Bronchial epithelial cell (primary cell): Measurements from ENCODE around the gene EGFR. TPM values are rescaled to one million over a fixed set of nuclear protein-coding genes. Genes with fewer than 3 reads are reported as not detected.

Source experiments
- DNase-seq: peaks from one replicate; pipeline ENCODE4 v3.0.0-alpha.2; 2010; ENCODE audit warnings: low read depth
- FAIRE-seq: peaks from 2 replicates; lab custom pipeline; 2011; peaks lifted over from hg19 to GRCh38; lab: Jason Lieb, UNC
- H3K27me3 ChIP-seq: 2 replicates; pipeline ENCODE4 v1.5.1; 2011; ENCODE audit warnings: low read length; ENCODE audit not compliant: control insufficient read depth, insufficient read depth
- H3K36me3 ChIP-seq: 2 replicates; pipeline ENCODE4 v1.5.1; 2011; ENCODE audit warnings: low read length; ENCODE audit not compliant: control insufficient read depth, insufficient read depth
- H3K4me3 ChIP-seq: 2 replicates; pipeline ENCODE4 v1.5.1; 2011; ENCODE audit warnings: mild to moderate bottlenecking, low read depth, low read length, control low read depth
- total RNA-seq: library from RNA; depleted of rRNA; stranded (reverse); fragments of >200 nt; gene quantifications from 2 replicates; pipeline ENCODE4 v1.2.1, GENCODE V29; 2014
- TF ChIP-seq, protein P1 (sequence below): IDR thresholded peaks from 2 replicates; pipeline ENCODE4 v1.5.1; 2011; ENCODE audit warnings: mild to moderate bottlenecking, moderate library complexity, low read length, control low read depth, inconsistent platforms; ENCODE audit not compliant: insufficient read depth, severe bottlenecking

Gene EGFR
- total RNA-seq, 1 donor from 2014 or later: 137 TPM

DNA sequence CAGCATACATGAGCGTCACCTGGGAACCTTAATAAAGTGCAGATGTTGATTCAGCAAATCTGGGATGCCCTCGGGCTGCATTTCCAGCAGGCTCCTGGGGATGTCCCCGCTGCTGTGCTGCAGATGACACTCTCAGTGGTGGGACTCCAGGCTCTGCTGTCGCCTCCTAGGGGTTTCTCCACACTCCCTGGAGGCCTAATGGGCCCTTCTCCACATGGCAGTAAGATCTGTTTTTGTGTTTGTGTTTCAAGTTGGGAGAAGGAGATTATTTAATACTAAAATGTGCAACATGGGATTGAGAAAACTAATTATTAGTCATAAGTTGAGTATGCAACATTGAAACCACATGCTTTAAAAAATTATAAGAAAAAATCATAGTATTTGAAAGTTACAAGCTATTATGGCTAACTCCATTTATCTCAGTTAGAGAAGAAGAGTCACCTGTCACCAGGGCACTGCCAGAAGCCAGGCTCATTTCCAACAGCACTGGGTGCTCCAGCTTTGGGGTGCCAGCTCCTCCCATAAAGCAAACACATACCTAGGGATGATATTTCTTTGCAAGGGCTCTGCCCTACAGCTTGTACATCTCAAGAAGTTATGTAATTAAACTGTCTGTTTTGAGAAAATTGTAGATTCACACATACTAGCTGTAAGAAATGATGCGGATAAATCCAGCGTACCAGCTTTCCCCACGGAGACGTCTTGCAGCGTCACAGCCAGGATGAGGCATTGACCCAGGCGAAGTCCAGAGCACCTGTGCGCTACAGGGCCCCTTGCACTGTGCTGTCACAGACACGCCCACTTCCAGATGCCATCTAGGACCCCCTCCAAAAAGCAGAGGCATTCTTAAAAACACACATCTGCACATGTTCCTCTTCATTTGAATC is 106.4 kb downstream of the EGFR start:
- Histone ChIP-seq H3K4me3 (no peak overlapping the region), H3K27me3 (no peaks in the 10 kb centered on the region), H3K36me3 (peaks cover 13% of the 10 kb centered on the region)
- no peak for DNase-seq
- no peak for FAIRE-seq
- TF ChIP-seq, protein P1, sequence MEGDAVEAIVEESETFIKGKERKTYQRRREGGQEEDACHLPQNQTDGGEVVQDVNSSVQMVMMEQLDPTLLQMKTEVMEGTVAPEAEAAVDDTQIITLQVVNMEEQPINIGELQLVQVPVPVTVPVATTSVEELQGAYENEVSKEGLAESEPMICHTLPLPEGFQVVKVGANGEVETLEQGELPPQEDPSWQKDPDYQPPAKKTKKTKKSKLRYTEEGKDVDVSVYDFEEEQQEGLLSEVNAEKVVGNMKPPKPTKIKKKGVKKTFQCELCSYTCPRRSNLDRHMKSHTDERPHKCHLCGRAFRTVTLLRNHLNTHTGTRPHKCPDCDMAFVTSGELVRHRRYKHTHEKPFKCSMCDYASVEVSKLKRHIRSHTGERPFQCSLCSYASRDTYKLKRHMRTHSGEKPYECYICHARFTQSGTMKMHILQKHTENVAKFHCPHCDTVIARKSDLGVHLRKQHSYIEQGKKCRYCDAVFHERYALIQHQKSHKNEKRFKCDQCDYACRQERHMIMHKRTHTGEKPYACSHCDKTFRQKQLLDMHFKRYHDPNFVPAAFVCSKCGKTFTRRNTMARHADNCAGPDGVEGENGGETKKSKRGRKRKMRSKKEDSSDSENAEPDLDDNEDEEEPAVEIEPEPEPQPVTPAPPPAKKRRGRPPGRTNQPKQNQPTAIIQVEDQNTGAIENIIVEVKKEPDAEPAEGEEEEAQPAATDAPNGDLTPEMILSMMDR: no peak

DNA sequence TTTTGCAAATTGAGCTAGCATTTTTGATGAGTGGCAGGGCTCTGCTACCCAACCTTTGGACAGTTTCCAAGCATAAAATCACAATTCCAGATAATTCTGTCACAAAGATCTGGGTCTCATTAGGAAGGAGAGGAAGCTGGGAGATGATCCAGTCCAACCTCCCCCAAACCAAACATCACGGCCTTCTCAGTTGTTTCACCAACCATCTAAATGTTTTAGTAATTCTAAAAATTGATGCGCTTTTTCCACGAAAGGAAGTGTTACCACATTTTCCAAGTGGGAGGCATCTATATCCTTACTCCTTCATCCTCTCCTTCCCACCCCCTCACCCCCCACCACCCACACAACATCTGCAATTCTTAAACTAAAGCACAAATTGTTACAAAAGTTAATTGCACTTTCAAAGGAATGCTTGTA is 108.3 kb downstream of the EGFR start:
- H3K27me3 ChIP-seq: no peaks in the 10 kb centered on the region
- DNase-seq: no peak
- no peak for FAIRE-seq
- TF ChIP-seq, protein P1: no peak
- peaks cover 8% of the 10 kb centered on the region for H3K36me3 ChIP-seq
- H3K4me3 ChIP-seq: no peak overlapping the region

DNA sequence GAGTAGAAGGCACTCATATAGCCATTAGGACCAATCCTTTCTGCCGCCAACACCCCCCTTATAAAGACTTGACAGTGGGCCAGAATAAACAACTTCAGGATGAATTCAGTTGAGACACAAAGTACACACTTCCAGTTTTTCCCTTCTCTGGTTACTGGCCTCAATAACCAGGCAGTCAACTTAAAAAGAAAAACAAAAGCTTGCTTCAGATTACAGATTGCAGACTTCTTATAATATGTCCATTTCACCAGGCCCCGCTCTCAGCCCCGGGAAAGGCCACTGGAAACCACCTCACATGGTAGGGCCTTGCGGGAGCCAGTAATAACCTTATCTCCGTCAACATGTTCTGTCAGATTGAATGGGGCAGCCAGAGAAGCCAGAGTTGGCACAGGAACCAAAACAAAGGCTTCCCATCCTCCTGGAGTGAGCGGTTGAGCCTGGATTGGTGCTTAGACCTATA is 108.8 kb downstream of the EGFR start:
- TF ChIP-seq, protein P1: no peak
- FAIRE-seq: no peak
- peak; percentile 56 for DNase-seq
- H3K4me3 ChIP-seq: no peak overlapping the region
- H3K27me3 ChIP-seq: no peaks in the 10 kb centered on the region
- H3K36me3 ChIP-seq: peaks cover 5% of the 10 kb centered on the region

DNA sequence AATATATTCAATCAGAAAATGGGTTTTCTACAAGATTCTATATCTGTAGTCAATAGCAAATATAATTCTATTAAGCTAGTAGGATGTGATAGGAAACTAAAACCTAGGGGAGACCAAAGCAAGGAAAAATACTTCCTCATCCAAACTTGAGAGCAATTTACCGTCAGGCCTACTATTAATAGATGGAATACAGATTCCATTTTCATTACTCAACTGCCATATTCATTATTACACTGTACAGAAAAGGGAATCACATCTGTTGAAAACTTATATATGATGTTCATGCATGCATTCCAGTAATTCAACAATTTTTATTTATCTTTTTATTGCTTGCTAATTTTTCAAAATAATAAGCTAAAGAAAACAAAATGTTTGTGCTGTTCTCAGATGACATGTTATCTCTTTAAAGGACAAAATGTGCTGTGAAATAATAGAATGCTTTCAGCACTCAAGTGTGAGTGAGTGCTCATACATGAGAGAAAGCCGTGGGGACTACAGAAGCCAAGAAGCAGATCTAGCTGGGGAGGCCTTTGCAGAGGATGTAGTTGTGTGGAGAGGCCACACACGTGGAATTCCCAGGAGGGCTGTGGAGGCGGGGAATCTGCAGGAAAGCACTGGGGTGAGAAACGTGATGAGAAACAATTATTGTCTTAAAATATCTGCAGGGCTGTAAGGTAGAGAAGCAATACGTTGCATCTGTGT is 110.0 kb downstream of the EGFR start:
- DNase-seq: peak; percentile 36
- no peaks in the 10 kb centered on the region for H3K27me3 ChIP-seq
- FAIRE-seq: no peak
- TF ChIP-seq, protein P1: no peak
- peaks cover 7% of the 10 kb centered on the region for H3K36me3 ChIP-seq
- H3K4me3 ChIP-seq: no peak overlapping the region

DNA sequence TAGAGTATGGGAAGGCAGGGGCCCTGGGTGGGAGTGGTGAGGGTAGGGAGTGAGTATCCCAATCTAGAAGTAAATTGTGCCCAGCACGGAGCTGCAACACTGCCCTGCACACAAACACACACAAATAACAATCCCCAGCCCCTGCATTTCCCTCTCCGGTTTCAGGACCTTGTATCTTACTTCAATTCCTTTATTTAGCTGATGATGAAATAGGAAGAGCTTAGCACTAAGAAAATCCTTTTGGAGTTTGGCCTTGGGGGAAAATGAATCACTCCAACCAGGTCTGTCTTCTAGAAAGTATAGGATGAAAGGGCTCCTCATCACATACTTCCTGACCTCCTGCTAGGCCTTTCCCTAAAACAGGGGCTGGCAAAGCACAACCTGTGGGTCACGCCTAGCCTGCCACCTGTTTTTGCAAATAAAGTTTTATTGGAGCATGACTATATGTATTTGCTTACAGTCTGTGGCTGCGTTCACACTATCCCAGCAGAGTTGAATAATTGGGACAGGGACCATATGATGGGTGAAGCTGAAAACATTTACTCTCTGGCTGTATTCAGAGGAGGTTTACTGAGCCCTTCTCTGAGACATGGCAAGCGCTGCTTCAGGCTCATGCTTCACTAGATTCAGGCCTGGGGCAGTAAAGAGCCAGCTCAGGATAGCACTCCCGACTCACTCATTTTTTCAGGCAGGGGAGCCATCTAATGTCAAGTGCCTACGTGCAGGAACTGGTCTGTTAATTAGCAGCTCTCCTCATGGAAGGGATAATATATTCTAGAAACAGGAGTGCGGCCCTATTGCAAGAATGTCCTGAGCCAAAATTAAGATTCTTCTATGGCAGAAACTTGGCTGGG is 111.0 kb downstream of the EGFR start:
- Histone ChIP-seq H3K27me3 (no peaks in the 10 kb centered on the region), H3K36me3 (peaks cover 5% of the 10 kb centered on the region), H3K4me3 (no peak overlapping the region)
- FAIRE-seq: peak; percentile 28
- TF ChIP-seq, protein P1: no peak
- peak; percentile 93 for DNase-seq
